GM12801 (cell line): Measurements from ENCODE around the gene ARHGEF4.

Experiments
- TF ChIP-seq, protein P1 (sequence below): IDR thresholded peaks from one replicate; pipeline ENCODE4 v1.5.1; 2011; ENCODE audit warnings: control low read depth; ENCODE audit not compliant: insufficient read length; ENCODE audit errors: extremely low read depth

ARHGEF4 gene

DNA sequence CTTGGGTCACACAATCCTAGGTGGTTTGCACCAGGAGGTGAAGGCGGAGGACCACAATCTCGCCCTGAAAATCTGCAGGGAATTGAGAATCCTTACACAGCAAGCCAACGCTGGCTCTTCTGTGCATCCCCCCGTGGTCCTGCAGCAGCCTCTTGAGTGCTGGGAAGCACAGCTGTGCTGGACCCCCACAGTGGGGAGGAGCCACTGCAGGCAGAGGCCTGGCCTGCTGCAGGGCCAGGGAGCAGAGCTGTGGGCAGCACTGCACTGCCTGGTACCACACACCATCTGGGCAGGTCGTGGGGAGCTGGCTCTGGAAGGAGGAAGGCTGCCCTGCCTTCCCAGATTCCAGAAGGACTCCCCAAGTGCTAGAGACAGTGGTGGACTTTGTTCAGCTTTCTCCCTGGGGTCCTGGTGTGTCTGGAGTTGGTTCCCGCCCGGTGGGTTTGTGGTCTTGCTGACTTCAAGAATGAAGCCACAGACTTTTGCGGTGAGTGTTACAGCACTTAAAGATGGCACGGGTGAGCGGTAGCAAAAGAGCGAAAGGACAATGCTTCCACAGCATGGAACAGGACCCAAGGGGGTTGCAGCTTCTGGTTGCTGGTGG is 150.3 kb downstream of the ARHGEF4 start:
- TF ChIP-seq, protein P1, sequence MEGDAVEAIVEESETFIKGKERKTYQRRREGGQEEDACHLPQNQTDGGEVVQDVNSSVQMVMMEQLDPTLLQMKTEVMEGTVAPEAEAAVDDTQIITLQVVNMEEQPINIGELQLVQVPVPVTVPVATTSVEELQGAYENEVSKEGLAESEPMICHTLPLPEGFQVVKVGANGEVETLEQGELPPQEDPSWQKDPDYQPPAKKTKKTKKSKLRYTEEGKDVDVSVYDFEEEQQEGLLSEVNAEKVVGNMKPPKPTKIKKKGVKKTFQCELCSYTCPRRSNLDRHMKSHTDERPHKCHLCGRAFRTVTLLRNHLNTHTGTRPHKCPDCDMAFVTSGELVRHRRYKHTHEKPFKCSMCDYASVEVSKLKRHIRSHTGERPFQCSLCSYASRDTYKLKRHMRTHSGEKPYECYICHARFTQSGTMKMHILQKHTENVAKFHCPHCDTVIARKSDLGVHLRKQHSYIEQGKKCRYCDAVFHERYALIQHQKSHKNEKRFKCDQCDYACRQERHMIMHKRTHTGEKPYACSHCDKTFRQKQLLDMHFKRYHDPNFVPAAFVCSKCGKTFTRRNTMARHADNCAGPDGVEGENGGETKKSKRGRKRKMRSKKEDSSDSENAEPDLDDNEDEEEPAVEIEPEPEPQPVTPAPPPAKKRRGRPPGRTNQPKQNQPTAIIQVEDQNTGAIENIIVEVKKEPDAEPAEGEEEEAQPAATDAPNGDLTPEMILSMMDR, result no peak

DNA sequence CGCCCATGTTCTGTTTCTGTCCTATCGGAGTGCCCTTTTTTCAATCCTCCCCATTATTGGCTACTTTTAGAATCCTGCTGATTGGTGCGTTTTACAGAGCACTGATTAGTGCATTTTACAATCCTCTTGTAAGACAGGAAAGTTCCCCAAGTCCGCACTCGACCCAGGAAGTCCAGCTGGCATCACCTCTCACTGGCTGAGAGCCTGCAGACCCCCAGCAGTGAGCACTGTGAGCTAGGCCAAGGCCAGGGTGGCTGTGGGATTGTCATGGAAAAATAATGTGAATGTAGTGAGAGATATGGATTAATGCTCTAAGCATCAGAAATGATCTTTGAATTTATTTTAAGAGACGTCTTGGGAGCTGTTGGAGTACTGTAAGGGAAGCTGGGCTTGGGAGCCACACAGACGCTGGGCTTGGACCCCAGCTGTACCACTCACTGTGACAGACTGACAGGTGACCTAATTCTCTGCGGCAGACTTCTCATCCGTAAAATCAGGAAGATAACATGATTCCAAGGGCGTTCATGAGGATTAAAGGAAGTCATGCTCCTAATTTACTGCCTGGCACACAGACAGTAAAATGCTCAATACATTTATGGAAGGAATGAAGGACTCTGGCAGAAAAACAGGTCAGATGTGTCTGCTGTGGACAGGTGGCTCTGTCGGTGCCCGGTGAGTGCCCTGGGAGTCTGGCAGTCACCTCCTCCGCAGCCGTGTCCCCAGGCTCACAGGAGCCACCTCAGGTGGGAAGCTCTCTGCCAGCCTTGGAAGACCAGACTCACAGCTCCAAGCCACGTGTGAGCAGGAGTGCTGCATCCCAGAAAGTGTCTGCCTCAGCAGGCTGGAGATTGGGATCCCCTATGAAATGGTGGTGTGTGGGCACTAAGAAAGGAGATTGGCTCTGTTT is 151.1 kb downstream of the ARHGEF4 start:
- TF ChIP-seq, protein P1, result no peak

DNA sequence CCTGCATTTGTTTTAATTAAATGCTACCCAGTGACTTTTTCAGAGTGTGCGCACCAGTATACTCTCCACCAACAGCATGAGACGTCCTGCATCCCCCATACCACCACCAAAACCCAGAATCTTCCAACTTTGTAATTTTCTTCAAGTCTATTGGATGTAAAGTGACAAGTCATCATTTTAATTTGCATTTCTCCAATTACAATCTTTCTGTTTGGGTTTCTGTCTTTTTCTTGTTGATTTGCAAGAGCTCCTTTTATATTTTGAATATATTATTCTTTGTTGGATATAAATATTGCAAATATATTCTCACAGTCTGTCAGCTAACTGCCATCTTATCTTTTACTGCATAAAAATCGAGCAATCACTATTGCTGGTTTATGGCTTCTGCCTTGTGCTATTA is 160.0 kb downstream of the ARHGEF4 start:
- TF ChIP-seq, protein P1, result no peak

DNA sequence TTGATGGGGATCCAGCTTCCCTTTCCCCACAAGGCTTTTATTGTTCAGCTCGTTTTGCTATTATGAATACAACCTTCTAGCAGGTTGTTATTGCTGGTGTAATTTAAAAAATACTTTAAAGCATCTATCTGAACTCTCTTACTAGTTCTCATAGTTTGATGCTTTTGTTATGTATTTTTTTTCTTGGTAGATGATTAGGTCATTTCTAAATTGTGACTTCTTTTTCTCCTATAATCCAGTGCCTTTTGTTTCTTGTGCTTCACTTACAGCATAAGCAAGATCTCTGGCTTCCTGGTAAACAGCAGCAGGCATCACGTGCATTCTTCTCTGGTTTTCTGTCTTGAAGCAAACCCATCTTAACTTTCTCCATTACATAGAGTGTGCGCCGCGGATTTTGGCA is 160.5 kb downstream of the ARHGEF4 start:
- TF ChIP-seq, protein P1, result no peak

DNA sequence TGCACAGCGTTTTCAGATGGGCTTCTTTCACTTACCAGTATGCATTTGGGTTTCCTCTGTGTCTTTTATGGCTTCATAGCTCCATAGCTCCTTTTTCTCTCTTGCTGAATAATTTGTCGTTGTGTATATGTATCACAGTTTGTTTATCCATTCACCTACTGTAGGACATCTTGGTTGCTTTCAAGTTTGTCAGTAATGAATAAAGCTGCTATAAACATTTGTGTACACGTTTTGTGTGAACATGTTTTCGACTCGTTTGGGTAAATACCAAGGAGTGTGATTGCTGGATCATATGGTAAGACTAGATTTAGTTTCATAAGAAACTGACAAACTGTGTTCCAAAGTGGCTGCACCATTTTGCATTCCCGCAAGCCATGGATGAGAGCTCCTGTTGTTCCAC is 161.8 kb downstream of the ARHGEF4 start:
- TF ChIP-seq, protein P1, result no peak

DNA sequence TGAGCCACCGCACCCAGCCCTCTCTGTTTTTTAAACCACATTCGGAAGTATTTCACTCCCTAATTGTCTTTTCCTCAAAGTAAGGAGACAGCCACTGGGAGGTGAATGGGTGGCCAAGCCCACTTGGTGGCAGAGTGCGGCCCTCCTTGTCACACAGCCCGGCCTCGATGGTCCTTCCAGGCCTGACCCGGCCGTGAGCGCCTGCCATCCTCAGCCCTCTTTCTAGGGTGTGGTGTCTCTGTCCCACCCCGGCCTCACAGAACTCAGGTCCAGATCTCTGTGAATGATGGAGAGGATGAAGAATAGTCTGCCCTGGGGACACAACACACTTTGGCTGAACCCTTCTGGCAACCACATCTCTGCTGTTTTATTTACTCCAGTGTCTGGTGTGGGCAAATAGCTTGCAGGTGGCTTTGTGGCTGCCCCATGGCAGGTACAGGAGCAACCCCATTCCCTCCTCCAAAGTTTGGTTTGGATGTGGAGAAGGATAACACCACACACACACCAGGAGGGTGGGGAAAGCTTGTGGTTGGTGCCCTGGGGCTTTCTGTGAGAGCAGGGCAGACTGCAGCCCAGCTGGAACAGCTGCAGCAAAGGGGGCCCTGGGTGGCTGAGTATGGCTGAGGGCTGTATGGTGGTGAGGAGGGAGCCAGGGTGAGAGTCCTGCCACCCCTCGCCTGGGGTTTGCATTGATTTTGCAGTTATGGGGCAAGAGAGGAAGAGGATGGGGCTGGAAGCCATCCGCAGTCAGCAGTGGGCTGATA is 167.9 kb downstream of the ARHGEF4 start:
- TF ChIP-seq, protein P1, result no peak
